K562 (cell line): ENCODE measurements around the gene PPM1F. TPM values are rescaled to one million over a fixed set of nuclear protein-coding genes. Genes with fewer than 3 reads are reported as not detected.

Experiments used
- ARID1B ChIP-seq: fragments of 450-650 bp; IDR thresholded peaks from 2 replicates; pipeline ENCODE4 v1.6.1; 2016; ENCODE audit warnings: antibody characterized with exemption, mild to moderate bottlenecking, inconsistent platforms
- CC2D1A ChIP-seq: fragments of 450-650 bp; IDR thresholded peaks from 2 replicates; pipeline ENCODE4 v1.6.1; 2017; ENCODE audit warnings: mild to moderate bottlenecking
- CXXC5 ChIP-seq: fragments of 250-450 bp; sonication (Bioruptor Pico); IDR thresholded peaks from 2 replicates; pipeline ENCODE4 v1.8.0; 2022; ENCODE audit warnings: inconsistent platforms, mild to moderate bottlenecking, moderate library complexity
- ETV1 ChIP-seq: fragments of 450-650 bp; conservative IDR thresholded peaks from 2 replicates; pipeline ENCODE4 v1.6.1; 2016; ENCODE audit warnings: missing genetic modification characterization, control low read depth, low read depth, missing compliant biosample characterization
- GTF2F1 ChIP-seq: IDR thresholded peaks from 2 replicates; pipeline ENCODE4 v1.6.1; 2011; ENCODE audit warnings: low read depth, low read length, improper control_type of control experiment
- HMG20A ChIP-seq: fragments of 450-650 bp; formaldehyde crosslinking; conservative IDR thresholded peaks from 2 replicates; pipeline ENCODE4 v1.4.0; 2020; ENCODE audit warnings: mild to moderate bottlenecking, mixed read lengths
- IFI16 ChIP-seq: fragments of 250-450 bp; sonication (Bioruptor Pico); IDR thresholded peaks from 2 replicates; pipeline ENCODE4 v2.1.2; 2022; ENCODE audit warnings: mild to moderate bottlenecking, inconsistent platforms
- KLF1 ChIP-seq: fragments of 450-650 bp; IDR thresholded peaks from 2 replicates; pipeline ENCODE4 v1.6.1; 2016; ENCODE audit warnings: missing genetic modification characterization, missing compliant biosample characterization
- L3MBTL2 ChIP-seq: fragments of 450-650 bp; IDR thresholded peaks from 2 replicates; pipeline ENCODE4 v1.6.1; 2016; ENCODE audit warnings: mild to moderate bottlenecking, moderate library complexity
- MTA2 ChIP-seq: fragments of 450-650 bp; IDR thresholded peaks from 2 replicates; pipeline ENCODE4 v1.6.1; 2016; ENCODE audit warnings: low read depth
- RBM17 ChIP-seq: fragments of 200-400 bp; formaldehyde crosslinking; IDR thresholded peaks from 2 replicates; pipeline ENCODE4 v1.6.1; 2017; ENCODE audit warnings: low read depth, mild to moderate bottlenecking, low read length, borderline replicate concordance
- SMAD3 ChIP-seq: fragments of 450-650 bp; formaldehyde crosslinking; conservative IDR thresholded peaks from 2 replicates; pipeline ENCODE4 v1.4.0; 2020; ENCODE audit warnings: mild to moderate bottlenecking
- TBL1XR1 ChIP-seq, 2 experiments: IDR thresholded peaks; 2 replicates each; pipeline ENCODE4 v1.6.1; 2012; ENCODE audit warnings: improper control_type of control experiment in 2 of 2, low read length in 2 of 2, mild to moderate bottlenecking in 1 of 2
- ZBTB7A ChIP-seq: IDR thresholded peaks from 2 replicates; pipeline ENCODE4 v1.6.1; 2011; ENCODE audit warnings: low read depth, mild to moderate bottlenecking, low read length, moderate library complexity, borderline replicate concordance; ENCODE audit not compliant: control insufficient read depth
- ZNF133 ChIP-seq: fragments of 250-450 bp; sonication (Bioruptor Pico); IDR thresholded peaks from 2 replicates; pipeline ENCODE4 v1.4.0; 2020; ENCODE audit warnings: mild to moderate bottlenecking
- ZNF699 ChIP-seq: fragments of 250-450 bp; sonication (Bioruptor Pico); IDR thresholded peaks from 2 replicates; pipeline ENCODE4 v1.8.0; 2021; ENCODE audit warnings: mild to moderate bottlenecking, moderate library complexity; ENCODE audit not compliant: insufficient replicate concordance
- polyA plus RNA-seq, 8 experiments: library from polyadenylated mRNA; depleted of rRNA in 4 of 8; stranded (reverse) in 5 of 8; unstranded in 3 of 8; fragments of >200 nt; fragmentation: Nextera tagmentation in 2 of 8; fragmentation: Illumina TruSeq in 1 of 8; extraction: Ambion mirVana in 2 of 8; extraction: Trizol in 1 of 8; gene quantifications; 2 replicates each; pipeline versions ENCODE4 v1.2.1 to v1.2.3, GENCODE V29; 2011 to 2014; ENCODE audit warnings: inconsistent platforms in 1 of 8, missing spikeins in 1 of 8
- total RNA-seq, 7 experiments: library from RNA; depleted of rRNA in 6 of 7; stranded (reverse); fragments of >200 nt in 6 of 7; fragmentation: Illumina TruSeq in 2 of 7; extraction: Trizol in 2 of 7; gene quantifications; 2 replicates each; pipeline versions ENCODE4 v1.2.1 to v1.2.3, GENCODE V29; 2011 to 2021; ENCODE audit warnings: low replicate concordance in 1 of 7
- TF ChIP-seq, protein P1 (sequence below): sonication (generic); formaldehyde crosslinking; IDR thresholded peaks from 2 replicates; pipeline ENCODE4 v1.8.1; 2023; ENCODE audit warnings: mild to moderate bottlenecking, missing genetic modification reagents
- TF ChIP-seq, protein P2 (sequence below): sonication (generic); formaldehyde crosslinking; IDR thresholded peaks from 2 replicates; pipeline ENCODE4 v1.8.1; 2023; ENCODE audit warnings: mild to moderate bottlenecking, missing genetic modification reagents
- TF ChIP-seq, protein P3 (sequence below): IDR thresholded peaks from 3 replicates; pipeline ENCODE4 v1.6.1; 2011; ENCODE audit warnings: borderline replicate concordance, mild to moderate bottlenecking; ENCODE audit not compliant: insufficient read length, insufficient read depth
- TF ChIP-seq, protein P4 (sequence below), 2 experiments: fragments of 450-650 bp; IDR thresholded peaks; 2 replicates each; pipeline ENCODE4 v1.6.1; 2016
- TF ChIP-seq, protein P5 (sequence below): fragments of 450-650 bp; formaldehyde crosslinking; IDR thresholded peaks from 2 replicates; pipeline ENCODE4 v1.4.0; 2022; ENCODE audit warnings: mild to moderate bottlenecking, moderate library complexity

PPM1F gene
- total and polyA plus RNA-seq, 9 of the 15 experiments (the other 6 are each of a cell fraction or from before 2014, with no cell fraction given) = 2.1 to 159 (median 64.0) TPM

DNA sequence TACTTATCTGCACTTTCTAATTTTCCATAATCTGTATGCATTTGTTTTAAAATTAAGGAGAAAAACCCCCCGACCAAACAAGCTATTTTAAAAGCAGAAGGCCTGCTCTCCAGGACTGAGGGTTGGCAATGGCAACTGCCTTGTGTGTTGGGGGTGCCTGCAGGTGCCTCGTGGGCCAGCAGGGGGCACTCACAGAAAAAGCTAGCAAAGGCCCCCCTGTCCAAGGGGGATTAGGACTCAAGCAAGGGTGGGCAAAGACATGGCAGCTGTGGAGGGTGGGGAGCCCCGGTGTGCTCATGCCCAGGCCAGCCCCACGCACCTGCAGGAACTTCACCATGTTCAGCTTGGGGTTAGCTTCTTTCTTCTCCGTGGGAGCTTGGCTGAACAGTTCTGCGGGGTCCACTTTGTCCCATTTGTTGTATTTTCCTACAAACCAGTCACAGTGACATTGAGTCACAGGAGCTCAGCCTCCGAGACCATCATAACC, 19.7 kb upstream of the PPM1F start (continued):
- TF ChIP-seq IFI16 (no peak), ZBTB7A (peak; percentile 90), CC2D1A (peak; percentile 77), GTF2F1 (0 out of 2 replicates have a peak, but pooled peaks have one; percentile 63), ETV1 (tag) (no peak), ARID1B (no peak), TBL1XR1 (IDR thresholded peaks at IDR 0.05; ENCODE audit: low read length in 2 of 2) (peak; percentile 39 to 84; a peak in 2 of 4 replicates), KLF1 (tag) (no peak), CXXC5 (CRISPR knock-in tag) (peak; percentile 54), MTA2 (no peak), SMAD3 (CRISPR knock-in tag) (0 out of 2 replicates have a peak, but pooled peaks have one; percentile 51), ZNF699 (CRISPR knock-in tag) (no peak), HMG20A (CRISPR knock-in tag) (no peak), RBM17 (no peak), L3MBTL2 (peak; percentile 51; the same call in 1 of the 2 replicates), ZNF133 (peak; percentile 74; the same call in 1 of the 2 replicates)
- TF ChIP-seq, protein P1, sequence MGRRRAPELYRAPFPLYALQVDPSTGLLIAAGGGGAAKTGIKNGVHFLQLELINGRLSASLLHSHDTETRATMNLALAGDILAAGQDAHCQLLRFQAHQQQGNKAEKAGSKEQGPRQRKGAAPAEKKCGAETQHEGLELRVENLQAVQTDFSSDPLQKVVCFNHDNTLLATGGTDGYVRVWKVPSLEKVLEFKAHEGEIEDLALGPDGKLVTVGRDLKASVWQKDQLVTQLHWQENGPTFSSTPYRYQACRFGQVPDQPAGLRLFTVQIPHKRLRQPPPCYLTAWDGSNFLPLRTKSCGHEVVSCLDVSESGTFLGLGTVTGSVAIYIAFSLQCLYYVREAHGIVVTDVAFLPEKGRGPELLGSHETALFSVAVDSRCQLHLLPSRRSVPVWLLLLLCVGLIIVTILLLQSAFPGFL (CRISPR knock-in tag) = no peak
- TF ChIP-seq, protein P2, sequence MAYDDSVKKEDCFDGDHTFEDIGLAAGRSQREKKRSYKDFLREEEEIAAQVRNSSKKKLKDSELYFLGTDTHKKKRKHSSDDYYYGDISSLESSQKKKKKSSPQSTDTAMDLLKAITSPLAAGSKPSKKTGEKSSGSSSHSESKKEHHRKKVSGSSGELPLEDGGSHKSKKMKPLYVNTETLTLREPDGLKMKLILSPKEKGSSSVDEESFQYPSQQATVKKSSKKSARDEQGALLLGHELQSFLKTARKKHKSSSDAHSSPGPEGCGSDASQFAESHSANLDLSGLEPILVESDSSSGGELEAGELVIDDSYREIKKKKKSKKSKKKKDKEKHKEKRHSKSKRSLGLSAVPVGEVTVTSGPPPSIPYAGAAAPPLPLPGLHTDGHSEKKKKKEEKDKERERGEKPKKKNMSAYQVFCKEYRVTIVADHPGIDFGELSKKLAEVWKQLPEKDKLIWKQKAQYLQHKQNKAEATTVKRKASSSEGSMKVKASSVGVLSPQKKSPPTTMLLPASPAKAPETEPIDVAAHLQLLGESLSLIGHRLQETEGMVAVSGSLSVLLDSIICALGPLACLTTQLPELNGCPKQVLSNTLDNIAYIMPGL = peak; percentile 72; the same call in 1 of the 2 replicates
- TF ChIP-seq, protein P3, sequence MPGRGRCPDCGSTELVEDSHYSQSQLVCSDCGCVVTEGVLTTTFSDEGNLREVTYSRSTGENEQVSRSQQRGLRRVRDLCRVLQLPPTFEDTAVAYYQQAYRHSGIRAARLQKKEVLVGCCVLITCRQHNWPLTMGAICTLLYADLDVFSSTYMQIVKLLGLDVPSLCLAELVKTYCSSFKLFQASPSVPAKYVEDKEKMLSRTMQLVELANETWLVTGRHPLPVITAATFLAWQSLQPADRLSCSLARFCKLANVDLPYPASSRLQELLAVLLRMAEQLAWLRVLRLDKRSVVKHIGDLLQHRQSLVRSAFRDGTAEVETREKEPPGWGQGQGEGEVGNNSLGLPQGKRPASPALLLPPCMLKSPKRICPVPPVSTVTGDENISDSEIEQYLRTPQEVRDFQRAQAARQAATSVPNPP = no peak
- TF ChIP-seq, protein P4, sequence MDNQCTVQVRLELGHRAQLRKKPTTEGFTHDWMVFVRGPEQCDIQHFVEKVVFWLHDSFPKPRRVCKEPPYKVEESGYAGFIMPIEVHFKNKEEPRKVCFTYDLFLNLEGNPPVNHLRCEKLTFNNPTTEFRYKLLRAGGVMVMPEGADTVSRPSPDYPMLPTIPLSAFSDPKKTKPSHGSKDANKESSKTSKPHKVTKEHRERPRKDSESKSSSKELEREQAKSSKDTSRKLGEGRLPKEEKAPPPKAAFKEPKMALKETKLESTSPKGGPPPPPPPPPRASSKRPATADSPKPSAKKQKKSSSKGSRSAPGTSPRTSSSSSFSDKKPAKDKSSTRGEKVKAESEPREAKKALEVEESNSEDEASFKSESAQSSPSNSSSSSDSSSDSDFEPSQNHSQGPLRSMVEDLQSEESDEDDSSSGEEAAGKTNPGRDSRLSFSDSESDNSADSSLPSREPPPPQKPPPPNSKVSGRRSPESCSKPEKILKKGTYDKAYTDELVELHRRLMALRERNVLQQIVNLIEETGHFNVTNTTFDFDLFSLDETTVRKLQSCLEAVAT (IDR thresholded peaks at IDR 0.05) = peak in 1 of 2 experiments; percentile 52; a peak in 1 of 4 replicates
- TF ChIP-seq, protein P5, sequence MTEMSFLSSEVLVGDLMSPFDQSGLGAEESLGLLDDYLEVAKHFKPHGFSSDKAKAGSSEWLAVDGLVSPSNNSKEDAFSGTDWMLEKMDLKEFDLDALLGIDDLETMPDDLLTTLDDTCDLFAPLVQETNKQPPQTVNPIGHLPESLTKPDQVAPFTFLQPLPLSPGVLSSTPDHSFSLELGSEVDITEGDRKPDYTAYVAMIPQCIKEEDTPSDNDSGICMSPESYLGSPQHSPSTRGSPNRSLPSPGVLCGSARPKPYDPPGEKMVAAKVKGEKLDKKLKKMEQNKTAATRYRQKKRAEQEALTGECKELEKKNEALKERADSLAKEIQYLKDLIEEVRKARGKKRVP (CRISPR knock-in tag) = peak; percentile 56; the same call in 1 of the 2 replicates
